GM20000 (cell line): ENCODE measurements around the gene MECP2.

Source experiments
- DNase-seq: peaks from one replicate; pipeline ENCODE4 v3.0.0; 2012; ENCODE audit warnings: low spot score
- TF ChIP-seq, protein P1 (sequence below): IDR thresholded peaks from 2 replicates; pipeline ENCODE4 v1.5.1; 2012; ENCODE audit warnings: mild to moderate bottlenecking, control low read depth; ENCODE audit errors: extremely low read depth, missing control alignments

Gene MECP2

DNA sequence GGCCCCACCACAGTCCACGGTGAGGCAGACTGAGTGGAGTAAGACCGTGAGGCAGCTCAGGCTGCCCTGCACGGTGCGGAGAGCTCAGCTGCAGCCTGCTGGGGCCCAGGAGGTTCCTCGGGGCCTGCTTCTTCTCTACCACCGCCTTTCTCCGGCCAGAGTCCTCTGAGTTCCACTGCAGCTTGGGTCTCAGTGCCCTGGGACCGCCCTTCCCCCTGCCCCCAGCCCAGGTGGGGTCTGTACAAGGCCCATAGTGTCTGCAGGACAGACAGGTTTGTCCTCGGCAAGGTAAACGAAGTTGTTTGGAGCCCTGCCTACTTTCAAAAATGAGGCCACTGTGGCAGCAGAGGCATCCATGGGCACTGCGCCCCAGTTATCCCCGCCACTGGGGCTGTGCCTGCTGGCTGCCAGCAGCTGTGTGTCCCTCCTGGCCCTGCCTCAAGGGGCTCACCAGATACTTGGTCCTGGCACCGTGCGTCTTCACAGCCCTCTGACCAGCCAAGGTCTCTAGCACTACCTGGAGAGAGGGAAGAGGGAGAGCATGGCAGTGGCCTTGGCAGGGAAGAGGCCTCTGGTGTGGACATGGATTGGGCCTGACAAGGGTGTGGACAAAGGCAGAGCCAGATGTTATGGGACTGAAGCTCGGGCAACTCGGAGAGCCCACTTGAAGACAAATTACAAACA lies 81.8 kb downstream of the MECP2 start:
- DNase-seq: no peak
- TF ChIP-seq, protein P1, sequence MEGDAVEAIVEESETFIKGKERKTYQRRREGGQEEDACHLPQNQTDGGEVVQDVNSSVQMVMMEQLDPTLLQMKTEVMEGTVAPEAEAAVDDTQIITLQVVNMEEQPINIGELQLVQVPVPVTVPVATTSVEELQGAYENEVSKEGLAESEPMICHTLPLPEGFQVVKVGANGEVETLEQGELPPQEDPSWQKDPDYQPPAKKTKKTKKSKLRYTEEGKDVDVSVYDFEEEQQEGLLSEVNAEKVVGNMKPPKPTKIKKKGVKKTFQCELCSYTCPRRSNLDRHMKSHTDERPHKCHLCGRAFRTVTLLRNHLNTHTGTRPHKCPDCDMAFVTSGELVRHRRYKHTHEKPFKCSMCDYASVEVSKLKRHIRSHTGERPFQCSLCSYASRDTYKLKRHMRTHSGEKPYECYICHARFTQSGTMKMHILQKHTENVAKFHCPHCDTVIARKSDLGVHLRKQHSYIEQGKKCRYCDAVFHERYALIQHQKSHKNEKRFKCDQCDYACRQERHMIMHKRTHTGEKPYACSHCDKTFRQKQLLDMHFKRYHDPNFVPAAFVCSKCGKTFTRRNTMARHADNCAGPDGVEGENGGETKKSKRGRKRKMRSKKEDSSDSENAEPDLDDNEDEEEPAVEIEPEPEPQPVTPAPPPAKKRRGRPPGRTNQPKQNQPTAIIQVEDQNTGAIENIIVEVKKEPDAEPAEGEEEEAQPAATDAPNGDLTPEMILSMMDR: no peak

- no peak for DNase-seq
- TF ChIP-seq, protein P1: no peak
Measured at GRCh38 chrX:154014429-154015380, 82.8 kb downstream of the MECP2 start.

DNA sequence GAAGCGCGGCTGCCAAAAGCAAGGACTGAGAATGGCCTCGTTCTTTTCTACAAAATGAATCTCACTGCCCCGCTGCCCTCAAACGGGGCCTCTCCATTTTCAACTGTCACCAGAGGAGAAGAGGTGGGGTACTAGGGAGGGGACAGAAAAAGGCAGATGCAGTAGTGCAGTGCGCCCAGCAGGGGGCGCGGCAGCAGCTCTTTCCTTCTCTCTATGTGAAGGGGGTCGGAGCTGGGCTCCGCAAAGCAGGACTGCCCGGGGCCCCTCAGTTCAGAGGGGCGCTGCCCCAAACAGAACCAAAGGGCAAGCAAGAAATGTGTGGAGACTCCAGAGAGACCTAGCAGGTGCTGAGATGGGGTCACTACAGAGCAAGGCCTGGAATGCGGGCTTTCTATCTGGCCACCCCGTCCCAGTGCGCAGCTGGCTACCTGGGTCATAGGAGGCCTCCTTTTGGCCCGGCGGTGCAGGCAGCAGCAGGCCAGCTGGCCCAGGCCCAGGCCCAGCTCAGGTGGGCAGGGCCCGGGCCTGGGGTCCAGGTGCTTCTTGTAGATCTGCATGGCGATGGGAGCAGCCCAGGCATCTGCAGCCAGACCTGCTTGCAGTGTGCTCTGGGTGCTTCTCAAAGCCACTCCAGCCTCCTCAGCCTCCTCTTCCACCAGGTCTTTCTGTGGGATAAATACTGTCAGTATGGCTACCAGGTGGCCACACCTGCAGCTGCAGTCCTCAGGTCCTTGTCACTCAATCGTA lies 83.7 kb downstream of the MECP2 start:
- DNase-seq: peak; percentile 59

DNA sequence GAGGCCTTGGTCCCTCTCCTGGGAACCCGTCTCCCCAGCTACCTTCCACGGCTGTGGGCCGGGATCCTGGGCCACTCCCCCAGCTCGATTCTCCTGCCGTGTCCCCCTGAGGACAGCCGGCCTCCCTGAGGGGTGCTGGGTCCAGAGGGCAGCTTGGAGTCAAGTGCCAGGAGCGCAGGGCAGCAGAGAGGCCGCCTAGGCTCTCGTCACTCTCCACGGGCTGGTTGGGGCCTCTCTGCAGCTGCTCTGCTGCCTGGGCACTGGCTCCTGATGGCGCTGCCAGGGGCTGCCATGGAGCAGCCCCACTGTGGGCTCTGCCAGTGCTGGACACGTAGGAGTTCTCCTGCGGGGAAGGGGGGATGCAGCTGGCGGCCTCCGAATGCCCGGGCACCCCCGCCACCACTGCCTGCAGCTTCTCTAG lies 84.5 kb downstream of the MECP2 start:
- TF ChIP-seq, protein P1: no peak
- DNase-seq: no peak

More for the DNA sequence above, 83.7 kb downstream of the MECP2 start:
- TF ChIP-seq, protein P1: peak; percentile 29

DNA sequence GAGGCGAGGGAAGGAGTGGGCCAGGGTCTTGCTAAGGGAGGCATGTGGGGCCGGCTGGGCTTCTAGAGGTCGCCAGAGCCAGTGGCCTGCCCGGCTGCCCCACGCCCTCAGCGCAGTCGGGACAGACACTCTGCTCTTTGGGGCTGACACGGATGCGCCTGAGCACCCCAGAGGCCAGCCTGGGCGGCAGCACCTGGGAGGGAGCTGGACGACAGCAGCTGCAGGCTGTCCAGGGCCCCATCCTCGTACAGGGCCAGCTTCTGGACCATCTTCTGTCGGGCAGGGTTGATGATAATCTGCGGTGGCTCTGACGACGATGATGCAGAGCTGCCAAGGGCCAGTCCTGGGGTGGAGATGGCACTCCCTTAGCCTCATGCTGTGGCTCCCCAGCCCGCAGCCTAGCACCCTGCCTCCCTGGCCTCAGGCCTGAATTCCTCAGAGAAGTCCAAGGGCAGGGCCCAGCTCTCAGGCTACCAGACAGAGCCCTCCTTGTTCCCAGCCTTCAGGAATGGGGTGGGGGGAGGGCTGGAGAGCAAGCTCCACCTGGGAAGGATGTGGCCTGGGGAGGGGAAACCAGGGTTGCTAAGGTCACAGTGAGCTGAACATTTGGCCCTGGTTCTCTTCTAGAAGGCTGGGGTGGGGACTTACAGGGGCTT lies 85.1 kb downstream of the MECP2 start:
- TF ChIP-seq, protein P1: no peak
- no peak for DNase-seq

- TF ChIP-seq, protein P1: no peak
- DNase-seq: no peak
Measured at GRCh38 chrX:154011376-154012335, 85.9 kb downstream of the MECP2 start.
